ENCODE data around the gene CPED1.
A peak's percentile ranks its signal among the peaks of the same experiment; 100 is the strongest.

The CPED1 gene

GRCh38 chr7:121331574-121331973, 343.1 kb downstream of the CPED1 start:
- Histone ChIP-seq H3K4me3 (ENCODE audit: control insufficient read depth in 1 of 7, extremely low read depth in 1 of 7, insufficient read depth in 4 of 7, low read depth in 2 of 7, low read length in 6 of 7) (no peak overlapping the region), H3K9me3 (ENCODE audit: control extremely low read depth in 1 of 5, control insufficient read depth in 4 of 5, insufficient read depth in 2 of 5, low read depth in 1 of 5, low read length in 4 of 5) (no peaks in the 10 kb centered on the region), H3K36me3 (ENCODE audit: control insufficient read depth in 4 of 4, insufficient read depth in 4 of 4, low read length in 3 of 4) (no peaks in the 10 kb centered on the region), H3K4me1 (ENCODE audit: control extremely low read depth in 1 of 4, control insufficient read depth in 4 of 4, insufficient read depth in 4 of 4, low read length in 3 of 4) (peaks cover 0 to 19% (median 12%) of the 10 kb centered on the region in 4 experiments), H3K27ac (ENCODE audit: insufficient read depth in 1 of 2, low read depth in 1 of 2, low read length in 2 of 2, poor library complexity in 1 of 2, severe bottlenecking in 2 of 2) (no peak overlapping the region), H3K27me3 (replicated peaks in 2 of 5; ENCODE audit: control insufficient read depth in 4 of 5, insufficient read depth in 5 of 5, low read length in 4 of 5) (peaks cover 21 to 92% (median 42%) of the 10 kb centered on the region in 5 experiments)
- ChIA-PET POLR2A (no interaction called here), CTCF (no interaction called here)
- WGBS (ENCODE audit: insufficient coverage): 40% methylated on average over 1 of the region's 5 CpGs
- peak in 1 of 3 donors; percentile 9 for DNase-seq

GRCh38 chr7:121334376-121334775, 345.9 kb downstream of the CPED1 start:
- no peak overlapping the region for H3K4me3 ChIP-seq (ENCODE audit: control insufficient read depth in 1 of 7, extremely low read depth in 1 of 7, insufficient read depth in 4 of 7, low read depth in 2 of 7, low read length in 6 of 7)
- no CpG with 5 or more reads among the region's 4 CpGs for WGBS (ENCODE audit: insufficient coverage)
- ChIA-PET CTCF (no interaction called here), POLR2A (no interaction called here)
- H3K4me1 ChIP-seq (ENCODE audit: control extremely low read depth in 1 of 4, control insufficient read depth in 4 of 4, insufficient read depth in 4 of 4, low read length in 3 of 4): peaks cover 0 to 12% (median 9%) of the 10 kb centered on the region in 4 experiments
- no peak for DNase-seq
- H3K27me3 ChIP-seq (replicated peaks in 2 of 5; ENCODE audit: control insufficient read depth in 4 of 5, insufficient read depth in 5 of 5, low read length in 4 of 5): peaks cover 12 to 76% (median 25%) of the 10 kb centered on the region in 5 experiments
- no peaks in the 10 kb centered on the region for H3K36me3 ChIP-seq (ENCODE audit: control insufficient read depth in 4 of 4, insufficient read depth in 4 of 4, low read length in 3 of 4)
- H3K9me3 ChIP-seq (ENCODE audit: control extremely low read depth in 1 of 5, control insufficient read depth in 4 of 5, insufficient read depth in 2 of 5, low read depth in 1 of 5, low read length in 4 of 5): no peaks in the 10 kb centered on the region
- no peak overlapping the region for H3K27ac ChIP-seq (ENCODE audit: insufficient read depth in 1 of 2, low read depth in 1 of 2, low read length in 2 of 2, poor library complexity in 1 of 2, severe bottlenecking in 2 of 2)

GRCh38 chr7:121334875-121335648, 346.6 kb downstream of the CPED1 start:
- H3K4me3 ChIP-seq (ENCODE audit: control insufficient read depth in 1 of 7, extremely low read depth in 1 of 7, insufficient read depth in 4 of 7, low read depth in 2 of 7, low read length in 6 of 7): no peak overlapping the region
- H3K27ac ChIP-seq (ENCODE audit: insufficient read depth in 1 of 2, low read depth in 1 of 2, low read length in 2 of 2, poor library complexity in 1 of 2, severe bottlenecking in 2 of 2): no peak overlapping the region
- H3K27me3 ChIP-seq (replicated peaks in 2 of 5; ENCODE audit: control insufficient read depth in 4 of 5, insufficient read depth in 5 of 5, low read length in 4 of 5): peaks cover 9 to 69% (median 21%) of the 10 kb centered on the region in 5 experiments
- no peaks in the 10 kb centered on the region for H3K9me3 ChIP-seq (ENCODE audit: control extremely low read depth in 1 of 5, control insufficient read depth in 4 of 5, insufficient read depth in 2 of 5, low read depth in 1 of 5, low read length in 4 of 5)
- no peak for DNase-seq
- WGBS (ENCODE audit: insufficient coverage): no CpG with 5 or more reads among the region's 10 CpGs
- CTCF ChIA-PET: no interaction called here
- H3K4me1 ChIP-seq (ENCODE audit: control extremely low read depth in 1 of 4, control insufficient read depth in 4 of 4, insufficient read depth in 4 of 4, low read length in 3 of 4): peaks cover 0 to 5% (median 4%) of the 10 kb centered on the region in 4 experiments
- no peaks in the 10 kb centered on the region for H3K36me3 ChIP-seq (ENCODE audit: control insufficient read depth in 4 of 4, insufficient read depth in 4 of 4, low read length in 3 of 4)
- POLR2A ChIA-PET: no interaction called here

- 88% methylated on average over 2 of the region's 3 CpGs for WGBS (ENCODE audit: insufficient coverage)
- no peak overlapping the region for H3K4me3 ChIP-seq (ENCODE audit: control insufficient read depth in 1 of 7, extremely low read depth in 1 of 7, insufficient read depth in 4 of 7, low read depth in 2 of 7, low read length in 6 of 7)
- H3K27ac ChIP-seq (ENCODE audit: insufficient read depth in 1 of 2, low read depth in 1 of 2, low read length in 2 of 2, poor library complexity in 1 of 2, severe bottlenecking in 2 of 2): no peak overlapping the region
- ChIA-PET POLR2A (no interaction called here), CTCF (no interaction called here)
- H3K27me3 ChIP-seq (replicated peaks in 2 of 5; ENCODE audit: control insufficient read depth in 4 of 5, insufficient read depth in 5 of 5, low read length in 4 of 5): peaks cover 6 to 54% (median 12%) of the 10 kb centered on the region in 5 experiments
- no peaks in the 10 kb centered on the region for H3K9me3 ChIP-seq (ENCODE audit: control extremely low read depth in 1 of 5, control insufficient read depth in 4 of 5, insufficient read depth in 2 of 5, low read depth in 1 of 5, low read length in 4 of 5)
- no peak for DNase-seq
- H3K4me1 ChIP-seq (ENCODE audit: control extremely low read depth in 1 of 4, control insufficient read depth in 4 of 4, insufficient read depth in 4 of 4, low read length in 3 of 4): no peaks in the 10 kb centered on the region
- H3K36me3 ChIP-seq (ENCODE audit: control insufficient read depth in 4 of 4, insufficient read depth in 4 of 4, low read length in 3 of 4): no peaks in the 10 kb centered on the region
Observed at GRCh38 chr7:121336579-121336978, 348.1 kb downstream of the CPED1 start.

- no peak overlapping the region for H3K27ac ChIP-seq (ENCODE audit: insufficient read depth in 1 of 2, low read depth in 1 of 2, low read length in 2 of 2, poor library complexity in 1 of 2, severe bottlenecking in 2 of 2)
- H3K9me3 ChIP-seq (ENCODE audit: control extremely low read depth in 1 of 5, control insufficient read depth in 4 of 5, insufficient read depth in 2 of 5, low read depth in 1 of 5, low read length in 4 of 5): no peaks in the 10 kb centered on the region
- 0% methylated on average over 3 of the region's 3 CpGs for WGBS (ENCODE audit: insufficient coverage)
- ChIA-PET POLR2A (no interaction called here), CTCF (no interaction called here)
- peaks cover 5 to 46% (median 8%) of the 10 kb centered on the region in 5 experiments for H3K27me3 ChIP-seq (replicated peaks in 2 of 5; ENCODE audit: control insufficient read depth in 4 of 5, insufficient read depth in 5 of 5, low read length in 4 of 5)
- no peaks in the 10 kb centered on the region for H3K36me3 ChIP-seq (ENCODE audit: control insufficient read depth in 4 of 4, insufficient read depth in 4 of 4, low read length in 3 of 4)
- H3K4me1 ChIP-seq (ENCODE audit: control extremely low read depth in 1 of 4, control insufficient read depth in 4 of 4, insufficient read depth in 4 of 4, low read length in 3 of 4): no peaks in the 10 kb centered on the region
- DNase-seq: peak in 1 of 3 donors; percentile 20
- no peak overlapping the region for H3K4me3 ChIP-seq (ENCODE audit: control insufficient read depth in 1 of 7, extremely low read depth in 1 of 7, insufficient read depth in 4 of 7, low read depth in 2 of 7, low read length in 6 of 7)
Observed at GRCh38 chr7:121337398-121337797, 348.9 kb downstream of the CPED1 start.

GRCh38 chr7:121339082-121339481, 350.6 kb downstream of the CPED1 start:
- Histone ChIP-seq H3K9me3 (ENCODE audit: control extremely low read depth in 1 of 5, control insufficient read depth in 4 of 5, insufficient read depth in 2 of 5, low read depth in 1 of 5, low read length in 4 of 5) (no peaks in the 10 kb centered on the region), H3K4me3 (ENCODE audit: control insufficient read depth in 1 of 7, extremely low read depth in 1 of 7, insufficient read depth in 4 of 7, low read depth in 2 of 7, low read length in 6 of 7) (no peak overlapping the region), H3K27ac (ENCODE audit: insufficient read depth in 1 of 2, low read depth in 1 of 2, low read length in 2 of 2, poor library complexity in 1 of 2, severe bottlenecking in 2 of 2) (no peak overlapping the region), H3K4me1 (ENCODE audit: control extremely low read depth in 1 of 4, control insufficient read depth in 4 of 4, insufficient read depth in 4 of 4, low read length in 3 of 4) (no peaks in the 10 kb centered on the region), H3K27me3 (replicated peaks in 2 of 5; ENCODE audit: control insufficient read depth in 4 of 5, insufficient read depth in 5 of 5, low read length in 4 of 5) (peaks cover 5 to 30% (median 8%) of the 10 kb centered on the region in 5 experiments), H3K36me3 (ENCODE audit: control insufficient read depth in 4 of 4, insufficient read depth in 4 of 4, low read length in 3 of 4) (no peaks in the 10 kb centered on the region)
- POLR2A ChIA-PET: no interaction called here
- 92% methylated on average over 4 of the region's 5 CpGs for WGBS (ENCODE audit: insufficient coverage)
- DNase-seq: no peak
- CTCF ChIA-PET: no interaction called here

- H3K36me3 ChIP-seq (ENCODE audit: control insufficient read depth in 4 of 4, insufficient read depth in 4 of 4, low read length in 3 of 4): peaks cover 0 to 7% (median 3%) of the 10 kb centered on the region in 4 experiments
- no peak overlapping the region for H3K27ac ChIP-seq (ENCODE audit: insufficient read depth in 1 of 2, low read depth in 1 of 2, low read length in 2 of 2, poor library complexity in 1 of 2, severe bottlenecking in 2 of 2)
- CTCF ChIA-PET: no interaction called here
- POLR2A ChIA-PET: no interaction called here
- no peaks in the 10 kb centered on the region for H3K9me3 ChIP-seq (ENCODE audit: control extremely low read depth in 1 of 5, control insufficient read depth in 4 of 5, insufficient read depth in 2 of 5, low read depth in 1 of 5, low read length in 4 of 5)
- H3K4me1 ChIP-seq (ENCODE audit: control extremely low read depth in 1 of 4, control insufficient read depth in 4 of 4, insufficient read depth in 4 of 4, low read length in 3 of 4): no peaks in the 10 kb centered on the region
- H3K27me3 ChIP-seq (replicated peaks in 2 of 5; ENCODE audit: control insufficient read depth in 4 of 5, insufficient read depth in 5 of 5, low read length in 4 of 5): peaks cover 0 to 4% (median 3%) of the 10 kb centered on the region in 5 experiments
- no peak for DNase-seq
- H3K4me3 ChIP-seq (ENCODE audit: control insufficient read depth in 1 of 7, extremely low read depth in 1 of 7, insufficient read depth in 4 of 7, low read depth in 2 of 7, low read length in 6 of 7): no peak overlapping the region
Observed at GRCh38 chr7:121341933-121342332, 353.4 kb downstream of the CPED1 start.
